ENCODE measurements around the gene NACA.

DNA sequence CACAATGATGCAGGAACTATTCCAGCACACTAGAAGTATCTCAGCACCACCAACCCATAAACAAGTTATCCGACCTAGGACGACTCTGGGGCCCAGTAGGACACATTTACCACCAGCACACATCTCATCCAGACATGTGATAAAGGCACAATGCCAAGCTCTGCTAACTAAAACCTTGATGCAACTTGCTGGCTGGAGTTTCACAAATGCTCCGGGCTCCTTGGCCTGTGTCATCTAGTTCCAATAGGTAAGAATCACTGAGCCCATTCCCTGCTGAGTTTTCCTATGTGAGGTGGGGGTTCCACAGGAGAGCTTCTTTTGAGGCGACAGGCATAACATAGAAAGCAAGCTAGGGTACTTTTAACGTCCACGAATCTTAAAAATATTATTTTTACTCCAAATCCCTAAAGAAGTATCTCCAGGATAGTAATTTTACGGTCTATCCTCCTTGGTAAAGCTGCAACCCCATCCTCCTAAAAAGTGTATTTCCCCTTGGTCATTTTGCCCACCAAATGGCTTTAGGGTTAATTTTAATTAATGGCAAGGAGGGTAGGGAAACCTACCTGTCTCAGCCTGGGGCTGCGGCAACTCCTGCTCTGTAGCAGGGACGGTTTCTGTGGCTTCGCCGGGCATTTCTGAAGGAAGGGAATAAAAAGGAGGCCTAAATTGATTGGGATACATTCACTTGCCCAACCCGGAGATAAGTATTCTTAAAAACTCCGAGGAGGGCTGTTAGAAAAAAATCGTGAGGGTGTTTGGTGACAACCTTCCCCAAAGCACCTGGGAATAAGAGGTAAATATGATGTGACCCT, 1.0 kb downstream of the NACA start:
- TF ChIP-seq CTCF (IDR thresholded peaks at IDR 0.05), result no peak
- TF ChIP-seq POLR2A (IDR thresholded peaks at IDR 0.05), result no peak
- TF ChIP-seq POLR2AphosphoS5 (IDR thresholded peaks at IDR 0.05), result peak; percentile 32 to 75 (median 71)

All from breast epithelium (tissue), 3 donors.